IMR-90 (cell line): ENCODE data around the gene PARP3. TPM values are rescaled to one million over a fixed set of nuclear protein-coding genes. Genes with fewer than 3 reads are reported as not detected.

Experiments used
- ATAC-seq: fragments of 200-7000 bp; cut with Tn5 transposase; 2 replicates; pipeline ENCODE4 v1.9.1; 2020; ENCODE audit warnings: low read depth, mild to moderate bottlenecking, moderate library complexity
- BruUV-seq: library from RNA; stranded (reverse); fragments of 400-500 nt; replicated peaks from 2 replicates; lab custom pipeline; 2021; lab: Mats Ljungman, UMichigan
- CTCF ChIA-PET: fragments of 300-600 bp; formaldehyde crosslinking; extraction: SDS; loops from one replicate; lab custom pipeline; 2021; ENCODE audit warnings: antibody characterized with exemption; lab: Yijun Ruan, JAX
- POLR2A ChIA-PET: fragments of 300-600 bp; sonication (Branson Sonifier 250); formaldehyde crosslinking; loops from one replicate; lab custom pipeline; 2022; ENCODE audit warnings: antibody characterized with exemption; ENCODE audit not compliant: unreplicated experiment; lab: Charles Lee
- DNase-seq: peaks from one replicate; pipeline ENCODE4 v3.0.0; 2013
- H2AFZ ChIP-seq: replicated peaks from 2 replicates; pipeline ENCODE3; 2013; ENCODE audit warnings: low read length, mild to moderate bottlenecking; ENCODE audit not compliant: poor library complexity
- H2AK5ac ChIP-seq: 2 replicates; pipeline ENCODE4 v1.6.1; 2013; ENCODE audit warnings: low read depth, low read length, inconsistent platforms
- H2AK9ac ChIP-seq: replicated peaks from 2 replicates; pipeline ENCODE3; 2013; ENCODE audit warnings: mild to moderate bottlenecking, low read depth, low read length, moderate library complexity; ENCODE audit not compliant: poor library complexity
- H2BK120ac ChIP-seq: 2 replicates; pipeline ENCODE4 v1.6.1; 2013; ENCODE audit warnings: low read depth, low read length, inconsistent platforms
- H2BK15ac ChIP-seq: 3 replicates; pipeline ENCODE4 v1.6.1; 2013; ENCODE audit warnings: low read depth, low read length, inconsistent platforms
- H2BK20ac ChIP-seq: 2 replicates; pipeline ENCODE4 v1.6.1; 2013; ENCODE audit warnings: low read depth, mild to moderate bottlenecking, inconsistent platforms, low read length, moderate library complexity
- H2BK5ac ChIP-seq: 2 replicates; pipeline ENCODE4 v1.6.1; 2013; ENCODE audit warnings: mild to moderate bottlenecking, low read depth, low read length, inconsistent platforms; ENCODE audit not compliant: poor library complexity, severe bottlenecking
- H3K14ac ChIP-seq: replicated peaks from 2 replicates; pipeline ENCODE4 v1.6.1; 2013; ENCODE audit warnings: low read depth, low read length, inconsistent platforms
- H3K18ac ChIP-seq: 2 replicates; pipeline ENCODE4 v1.6.1; 2013; ENCODE audit warnings: low read depth, low read length, control low read depth
- H3K23ac ChIP-seq: 2 replicates; pipeline ENCODE4 v1.6.1; 2013; ENCODE audit warnings: low read depth, low read length, inconsistent platforms
- H3K27ac ChIP-seq: 2 replicates; pipeline ENCODE4 v1.5.1; 2013; ENCODE audit warnings: mild to moderate bottlenecking, control low read depth, low read length; ENCODE audit not compliant: insufficient read depth
- H3K27me3 ChIP-seq: 2 replicates; pipeline ENCODE4 v1.6.1; 2013; ENCODE audit warnings: low read length; ENCODE audit not compliant: control insufficient read depth, insufficient read depth
- H3K36me3 ChIP-seq: 2 replicates; pipeline ENCODE4 v1.6.1; 2013; ENCODE audit warnings: low read length, mixed read lengths; ENCODE audit not compliant: control insufficient read depth, insufficient read depth
- H3K4ac ChIP-seq: 2 replicates; pipeline ENCODE4 v1.6.1; 2013; ENCODE audit warnings: low read depth, low read length, inconsistent platforms
- H3K4me1 ChIP-seq: 2 replicates; pipeline ENCODE4 v1.6.1; 2013; ENCODE audit warnings: low read length, mixed read lengths; ENCODE audit not compliant: control insufficient read depth, insufficient read depth
- H3K4me2 ChIP-seq: 2 replicates; pipeline ENCODE4 v1.6.1; 2013; ENCODE audit warnings: low read depth, mild to moderate bottlenecking, control low read depth, low read length, moderate library complexity
- H3K4me3 ChIP-seq: 2 replicates; pipeline ENCODE4 v1.5.1; 2013; ENCODE audit warnings: low read depth, mild to moderate bottlenecking, control low read depth, low read length, moderate library complexity; ENCODE audit not compliant: insufficient read depth
- H3K56ac ChIP-seq: 2 replicates; pipeline ENCODE4 v1.6.1; 2013; ENCODE audit warnings: low read length, inconsistent platforms; ENCODE audit not compliant: insufficient read depth; ENCODE audit errors: extremely low read depth
- H3K79me1 ChIP-seq, 2 experiments: 2 replicates each; pipeline ENCODE4 v1.6.1; 2013; ENCODE audit warnings: low read length in 2 of 2, inconsistent platforms in 1 of 2, low read depth in 1 of 2
- H3K9ac ChIP-seq: 2 replicates; pipeline ENCODE4 v1.6.1; 2013; ENCODE audit warnings: low read depth, low read length, control low read depth
- H3K9me1 ChIP-seq: 2 replicates; pipeline ENCODE4 v1.6.1; 2013; ENCODE audit warnings: low read length, inconsistent platforms; ENCODE audit not compliant: insufficient read depth
- H3K9me3 ChIP-seq: 2 replicates; pipeline ENCODE4 v1.6.1; 2013; ENCODE audit warnings: low read length; ENCODE audit not compliant: control insufficient read depth, insufficient read depth
- H4K20me1 ChIP-seq: 2 replicates; pipeline ENCODE4 v1.6.1; 2013; ENCODE audit warnings: low read length, inconsistent platforms; ENCODE audit not compliant: insufficient read depth
- H4K5ac ChIP-seq: 2 replicates; pipeline ENCODE4 v1.6.1; 2013; ENCODE audit warnings: mild to moderate bottlenecking, low read depth, low read length, control low read depth
- H4K8ac ChIP-seq, 2 experiments: 2 replicates each; pipeline ENCODE4 v1.6.1; 2013; ENCODE audit warnings: low read depth in 2 of 2, low read length in 2 of 2, control low read depth in 1 of 2, inconsistent platforms in 1 of 2
- H4K91ac ChIP-seq: 2 replicates; pipeline ENCODE4 v1.6.1; 2013; ENCODE audit warnings: low read depth, low read length, inconsistent platforms; ENCODE audit not compliant: insufficient read depth
- BHLHE40 ChIP-seq: fragments of 150-350 bp; IDR thresholded peaks from 2 replicates; pipeline ENCODE4 v1.6.1; 2016; ENCODE audit warnings: mild to moderate bottlenecking, low read depth, low read length
- CEBPB ChIP-seq: IDR thresholded peaks from 2 replicates; pipeline ENCODE4 v1.6.1; 2012; ENCODE audit warnings: low read depth, low read length, improper control_type of control experiment
- CHD1 ChIP-seq: IDR thresholded peaks from 2 replicates; pipeline ENCODE4 v1.6.1; 2012; ENCODE audit warnings: low read depth, low read length, improper control_type of control experiment
- FOS ChIP-seq: fragments of 150-350 bp; IDR thresholded peaks from 2 replicates; pipeline ENCODE4 v1.6.1; 2016; ENCODE audit warnings: low read depth, low read length
- MAFK ChIP-seq: IDR thresholded peaks from 2 replicates; pipeline ENCODE4 v1.6.1; 2012; ENCODE audit warnings: low read depth, low read length, improper control_type of control experiment
- MAZ ChIP-seq: IDR thresholded peaks from 2 replicates; pipeline ENCODE4 v1.6.1; 2012; ENCODE audit warnings: low read depth, mild to moderate bottlenecking, low read length, improper control_type of control experiment, moderate library complexity, borderline replicate concordance
- RCOR1 ChIP-seq: IDR thresholded peaks from 2 replicates; pipeline ENCODE4 v1.6.1; 2012; ENCODE audit warnings: mild to moderate bottlenecking, low read length, improper control_type of control experiment; ENCODE audit not compliant: insufficient replicate concordance
- RFX5 ChIP-seq: IDR thresholded peaks from 2 replicates; pipeline ENCODE4 v1.8.0; 2012; ENCODE audit warnings: low read depth, mild to moderate bottlenecking, low read length, moderate library complexity
- SMC3 ChIP-seq: fragments of 150-350 bp; IDR thresholded peaks from 2 replicates; pipeline ENCODE4 v1.6.1; 2016; ENCODE audit warnings: low read depth, mild to moderate bottlenecking, antibody characterized with exemption, low read length, moderate library complexity
- WGBS, 2 experiments: methylation state at CpG; one replicate each; pipeline versions ENCODE4 v1.1.5 to v1.1.7; 2013; ENCODE audit warnings: missing lambda C conversion rate in 2 of 2; ENCODE audit not compliant: insufficient read length in 1 of 2; ENCODE audit errors: extremely low coverage in 2 of 2; 5-methylcytosine and 5-hydroxymethylcytosine counted together
- dilution Hi-C: fragments of 300-500 bp; cut with HindIII; formaldehyde crosslinking; loops from one replicate; pipeline ENCODE4 v1.14.3; 2018; ENCODE audit warnings: low sequenced_read_pairs; ENCODE audit not compliant: unreplicated experiment
- in situ Hi-C: fragments of 300-500 bp; cut with MboI; formaldehyde crosslinking; loops from 3 replicates; pipeline ENCODE4 v1.14.3; 2019; ENCODE audit warnings: low sequenced_read_pairs, inconsistent platforms, mixed read lengths
- intact Hi-C: fragments of 100-400 bp; cut with micrococcal nuclease; formaldehyde crosslinking; loops from 2 replicates; pipeline ENCODE4 v1.10.0; 2022
- polyA plus RNA-seq, 3 experiments: library from polyadenylated mRNA; depleted of rRNA; stranded (reverse); fragments of >200 nt; gene quantifications; 2 replicates each; pipeline ENCODE4 v1.2.3, GENCODE V29; 2012; ENCODE audit warnings: low replicate concordance in 1 of 3
- total RNA-seq: library from RNA; depleted of rRNA; stranded (reverse); fragments of >200 nt; gene quantifications from 2 replicates; pipeline ENCODE4 v1.2.3, GENCODE V29; 2012
- TF ChIP-seq, protein P1 (sequence below): fragments of 150-350 bp; IDR thresholded peaks from 2 replicates; pipeline ENCODE4 v1.6.1; 2016; ENCODE audit warnings: low read depth, mild to moderate bottlenecking, low read length, moderate library complexity, borderline replicate concordance

Gene PARP3
- total and polyA plus RNA-seq, 2 of the 4 experiments (the other 2 are of a cell fraction) = 16.3 to 22.0 TPM

DNA sequence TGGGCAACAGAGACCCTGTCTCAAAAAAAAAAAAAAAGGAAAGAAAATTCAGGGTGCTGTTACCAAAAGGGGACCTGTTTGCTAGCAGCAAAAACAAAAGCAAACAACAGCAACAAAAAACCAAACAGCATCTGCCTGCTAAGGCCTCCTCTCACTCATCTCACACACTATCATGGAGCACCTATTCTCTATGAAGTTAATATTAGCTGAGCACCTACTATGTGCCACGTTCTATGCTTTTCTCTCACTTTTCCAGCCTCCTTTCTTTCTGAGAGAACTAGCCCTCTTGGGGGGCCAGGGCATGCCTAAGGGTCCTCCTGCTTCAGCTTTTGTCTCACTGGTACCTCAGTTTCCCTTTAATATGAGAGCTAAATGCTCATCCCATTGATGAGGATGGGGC lies 12.6 kb downstream of the PARP3 start:
- TF ChIP-seq RCOR1 = no peak
- no peak for TF ChIP-seq CEBPB
- no peak for TF ChIP-seq RFX5
- no peak for TF ChIP-seq BHLHE40
- TF ChIP-seq CHD1 = no peak
- TF ChIP-seq SMC3 = no peak
- TF ChIP-seq MAZ = no peak
- TF ChIP-seq, protein P1, sequence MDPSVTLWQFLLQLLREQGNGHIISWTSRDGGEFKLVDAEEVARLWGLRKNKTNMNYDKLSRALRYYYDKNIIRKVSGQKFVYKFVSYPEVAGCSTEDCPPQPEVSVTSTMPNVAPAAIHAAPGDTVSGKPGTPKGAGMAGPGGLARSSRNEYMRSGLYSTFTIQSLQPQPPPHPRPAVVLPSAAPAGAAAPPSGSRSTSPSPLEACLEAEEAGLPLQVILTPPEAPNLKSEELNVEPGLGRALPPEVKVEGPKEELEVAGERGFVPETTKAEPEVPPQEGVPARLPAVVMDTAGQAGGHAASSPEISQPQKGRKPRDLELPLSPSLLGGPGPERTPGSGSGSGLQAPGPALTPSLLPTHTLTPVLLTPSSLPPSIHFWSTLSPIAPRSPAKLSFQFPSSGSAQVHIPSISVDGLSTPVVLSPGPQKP = no peak
- TF ChIP-seq FOS = no peak
- no peak for TF ChIP-seq MAFK
- H3K14ac ChIP-seq = no peak overlapping the region
- BruUV-seq = no TSS peak
- no peak overlapping the region for H3K4ac ChIP-seq
- no peak overlapping the region for H2BK20ac ChIP-seq
- no peak overlapping the region for H3K27ac ChIP-seq
- peaks cover 19% of the 10 kb centered on the region; the same call in 1 of the 2 replicates for H3K36me3 ChIP-seq
- no peaks in the 10 kb centered on the region for H3K9me3 ChIP-seq
- WGBS, 2 experiments = no CpG with 5 or more reads among the region's 1 CpG
- no peak overlapping the region for H3K18ac ChIP-seq
- no peak overlapping the region for H4K8ac ChIP-seq
- ChIA-PET POLR2A (no interaction called here), CTCF (no interaction called here)
- H2AK9ac ChIP-seq = no peak overlapping the region
- H3K79me1 ChIP-seq = no peaks in the 10 kb centered on the region
- no peak overlapping the region for H3K9ac ChIP-seq
- no peak overlapping the region for H4K91ac ChIP-seq
- H3K9me1 ChIP-seq = peaks cover 6% of the 10 kb centered on the region; the same call in 1 of the 2 replicates
- no peak overlapping the region for H2BK15ac ChIP-seq
- no peak overlapping the region for H2BK5ac ChIP-seq
- H2AK5ac ChIP-seq = no peak overlapping the region
- no peak overlapping the region for H3K4me2 ChIP-seq
- H3K4me1 ChIP-seq = peaks cover 9% of the 10 kb centered on the region
- no peak overlapping the region for H2BK120ac ChIP-seq
- dilution Hi-C loops (no loop called here), in situ Hi-C loops (loop anchor here (25.0 kb wide), 1 partner anchor 1617 kb away; the partner anchor contains the start of genes RASSF1, TUSC2 and ZMYND10), intact Hi-C loops (no loop called here)
- no peak overlapping the region for H3K56ac ChIP-seq
- no peak overlapping the region for H4K5ac ChIP-seq
- DNase-seq (no peak), ATAC-seq (no peak)
- H2AFZ ChIP-seq = no peak overlapping the region
- H3K4me3 ChIP-seq = no peak overlapping the region
- H3K27me3 ChIP-seq = no peaks in the 10 kb centered on the region
- peaks cover 3% of the 10 kb centered on the region; the same call in 1 of the 2 replicates for H4K20me1 ChIP-seq
- no peak overlapping the region for H3K23ac ChIP-seq
